ENCODE data around the gene PSMC3IP. TPM values are rescaled to one million over a fixed set of nuclear protein-coding genes. Genes with fewer than 3 reads are reported as not detected.
A peak's percentile ranks its signal among the peaks of the same experiment; 100 is the strongest.
"Not testable (repeated sequence)": the region's sequence is repeated elsewhere in the genome, so short reads cannot be mapped to it uniquely, and the experiment has no call there.

Gene PSMC3IP
- total and polyA plus RNA-seq, 10 donors, result 1.9 to 5.6 (median 3.8) TPM

DNA sequence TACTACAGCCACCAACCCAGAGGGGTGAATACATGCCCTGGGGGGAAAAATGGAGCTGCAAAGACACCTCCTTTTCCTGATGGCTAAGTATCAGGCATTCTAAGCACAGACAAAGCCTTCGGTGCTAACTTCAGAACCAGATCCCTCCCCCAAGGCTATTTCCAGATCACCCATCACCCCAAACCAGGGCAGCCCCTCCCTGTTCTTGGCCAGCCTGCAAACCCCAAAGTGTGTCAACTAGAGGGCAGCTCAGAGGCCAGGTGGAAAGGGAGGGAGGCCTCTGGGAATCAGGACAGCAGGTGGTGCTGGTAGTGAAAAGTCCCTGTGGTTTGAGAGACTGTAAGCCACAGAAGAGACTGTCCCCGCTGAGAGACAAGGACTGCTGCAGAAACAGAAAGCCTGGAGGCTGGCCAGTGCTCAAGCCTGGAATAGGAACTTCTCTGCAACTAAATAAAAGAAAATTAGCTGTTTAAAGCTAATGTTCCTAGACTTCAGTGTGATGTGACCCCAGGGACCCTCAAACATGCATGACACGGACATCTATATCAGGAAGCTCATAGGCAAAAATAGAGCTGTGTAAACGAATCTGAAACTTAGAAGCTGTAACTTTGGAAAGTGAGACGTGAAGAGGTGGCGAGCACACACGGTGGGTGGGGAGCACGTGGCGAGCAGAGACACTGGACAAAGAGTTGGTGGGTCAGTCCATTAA, 41.1 kb upstream of the PSMC3IP start:
- H3K9me3 ChIP-seq, result no peaks in the 10 kb centered on the region
- no peak for TF ChIP-seq POLR2A (IDR thresholded peaks at IDR 0.05)
- peak in 1 of 3 donors; percentile 35 for TF ChIP-seq POLR2AphosphoS5 (IDR thresholded peaks at IDR 0.05)
- TF ChIP-seq, protein P1, sequence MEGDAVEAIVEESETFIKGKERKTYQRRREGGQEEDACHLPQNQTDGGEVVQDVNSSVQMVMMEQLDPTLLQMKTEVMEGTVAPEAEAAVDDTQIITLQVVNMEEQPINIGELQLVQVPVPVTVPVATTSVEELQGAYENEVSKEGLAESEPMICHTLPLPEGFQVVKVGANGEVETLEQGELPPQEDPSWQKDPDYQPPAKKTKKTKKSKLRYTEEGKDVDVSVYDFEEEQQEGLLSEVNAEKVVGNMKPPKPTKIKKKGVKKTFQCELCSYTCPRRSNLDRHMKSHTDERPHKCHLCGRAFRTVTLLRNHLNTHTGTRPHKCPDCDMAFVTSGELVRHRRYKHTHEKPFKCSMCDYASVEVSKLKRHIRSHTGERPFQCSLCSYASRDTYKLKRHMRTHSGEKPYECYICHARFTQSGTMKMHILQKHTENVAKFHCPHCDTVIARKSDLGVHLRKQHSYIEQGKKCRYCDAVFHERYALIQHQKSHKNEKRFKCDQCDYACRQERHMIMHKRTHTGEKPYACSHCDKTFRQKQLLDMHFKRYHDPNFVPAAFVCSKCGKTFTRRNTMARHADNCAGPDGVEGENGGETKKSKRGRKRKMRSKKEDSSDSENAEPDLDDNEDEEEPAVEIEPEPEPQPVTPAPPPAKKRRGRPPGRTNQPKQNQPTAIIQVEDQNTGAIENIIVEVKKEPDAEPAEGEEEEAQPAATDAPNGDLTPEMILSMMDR (IDR thresholded peaks at IDR 0.05 in 8 of 11, conservative IDR thresholded peaks at IDR 0.05 in 3 of 11), result no peak
- DNase-seq, result no peak
- intact Hi-C loops (cut with DNase I; ENCODE audit: low total_unique reads), result no loop called here
- 37 to 51% (median 44%) methylated on average over 9 of the region's 9 CpGs for WGBS, 5 donors
- H3K27me3 ChIP-seq (replicated peaks in 1 of 7), result no peaks in the 10 kb centered on the region
- peaks cover 0 to 18% (median 10%) of the 10 kb centered on the region in 6 donors for H3K4me1 ChIP-seq
- H3K36me3 ChIP-seq, result peaks cover 0 to 27% (median 26%) of the 10 kb centered on the region in 6 donors
- peak overlapping the region in 3 of 8 donors; percentile 17 to 39 (median 35) for H3K27ac ChIP-seq
- no peak overlapping the region for H3K4me3 ChIP-seq

DNA sequence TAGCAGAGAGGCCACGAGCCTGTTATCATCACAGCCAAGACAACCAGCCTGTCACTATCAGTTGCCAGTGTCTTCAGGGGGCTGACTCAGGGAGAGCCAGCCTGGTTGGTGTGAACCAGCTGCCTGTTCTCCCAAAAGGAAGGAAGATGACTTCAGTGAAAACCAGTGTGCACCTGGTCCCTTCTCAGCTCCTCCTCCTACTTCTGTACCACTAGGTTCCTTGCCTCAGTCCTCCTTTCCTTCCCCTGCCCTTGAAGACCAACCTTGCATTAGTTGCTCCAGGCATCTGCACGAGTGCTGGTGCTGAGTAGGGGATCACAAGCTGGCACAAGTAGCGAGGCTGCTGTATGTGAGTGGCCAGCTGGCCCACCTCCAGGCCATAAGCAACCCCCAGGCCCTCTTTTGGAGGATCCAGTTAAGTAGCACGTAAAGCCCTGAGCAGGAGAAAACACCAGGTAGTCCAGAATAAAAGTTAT, 40.5 kb upstream of the PSMC3IP start:
- no peaks in the 10 kb centered on the region for H3K27me3 ChIP-seq (replicated peaks in 1 of 7)
- intact Hi-C loops (cut with DNase I; ENCODE audit: low total_unique reads), result no loop called here
- H3K4me1 ChIP-seq, result peaks cover 0 to 18% (median 10%) of the 10 kb centered on the region in 6 donors
- H3K4me3 ChIP-seq, result no peak overlapping the region
- peaks cover 0 to 33% (median 31%) of the 10 kb centered on the region in 6 donors for H3K36me3 ChIP-seq
- TF ChIP-seq POLR2A (IDR thresholded peaks at IDR 0.05) (no peak), POLR2AphosphoS5 (IDR thresholded peaks at IDR 0.05) (no peak)
- TF ChIP-seq, protein P1 (IDR thresholded peaks at IDR 0.05 in 8 of 11, conservative IDR thresholded peaks at IDR 0.05 in 3 of 11), result no peak
- no peak for DNase-seq
- 47 to 78% (median 68%) methylated on average over 4 of the region's 4 CpGs for WGBS, 5 donors
- H3K27ac ChIP-seq, result peak overlapping the region in 3 of 8 donors; percentile 17 to 39 (median 35)
- H3K9me3 ChIP-seq, result no peaks in the 10 kb centered on the region

DNA sequence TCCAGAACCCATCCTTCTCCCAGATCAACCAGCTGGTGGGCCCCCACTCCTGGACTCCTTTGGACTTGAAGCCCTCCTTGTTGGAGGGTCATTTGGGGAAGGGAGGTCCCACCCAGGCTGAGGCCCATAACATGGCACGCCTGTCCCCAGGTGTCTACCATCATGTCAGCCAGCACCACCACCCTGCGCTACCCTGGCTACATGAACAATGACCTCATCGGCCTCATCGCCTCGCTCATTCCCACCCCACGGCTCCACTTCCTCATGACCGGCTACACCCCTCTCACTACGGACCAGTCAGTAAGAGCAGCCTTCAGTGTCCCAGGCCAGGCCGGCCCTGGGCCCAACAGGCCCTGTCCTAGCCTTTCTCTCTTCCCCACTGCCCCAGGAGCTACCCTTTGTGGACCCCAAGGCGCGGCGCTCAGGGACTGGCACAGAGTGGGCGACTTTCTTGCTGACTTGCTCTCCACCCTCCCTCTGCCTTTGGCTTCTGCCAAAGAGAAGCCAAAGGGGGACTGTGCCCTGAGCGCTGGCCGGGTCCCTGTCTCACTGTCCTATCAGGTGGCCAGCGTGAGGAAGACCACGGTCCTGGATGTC, 36.3 kb upstream of the PSMC3IP start:
- no peak for DNase-seq
- no peaks in the 10 kb centered on the region for H3K27me3 ChIP-seq (replicated peaks in 1 of 7)
- peaks cover 0 to 49% (median 44%) of the 10 kb centered on the region in 6 donors for H3K36me3 ChIP-seq
- intact Hi-C loops (cut with DNase I; ENCODE audit: low total_unique reads), result no loop called here
- TF ChIP-seq, protein P1 (IDR thresholded peaks at IDR 0.05 in 8 of 11, conservative IDR thresholded peaks at IDR 0.05 in 3 of 11), result no peak
- TF ChIP-seq POLR2AphosphoS5 (IDR thresholded peaks at IDR 0.05) (no peak), POLR2A (IDR thresholded peaks at IDR 0.05) (no peak)
- no peak overlapping the region for H3K4me3 ChIP-seq
- no peaks in the 10 kb centered on the region for H3K9me3 ChIP-seq
- no peak overlapping the region for H3K27ac ChIP-seq
- WGBS, 5 donors, result 94 to 99% (median 96%) methylated on average over 13 to 17 of the region's 17 CpGs
- peaks cover 4 to 27% (median 14%) of the 10 kb centered on the region in 6 donors for H3K4me1 ChIP-seq

DNA sequence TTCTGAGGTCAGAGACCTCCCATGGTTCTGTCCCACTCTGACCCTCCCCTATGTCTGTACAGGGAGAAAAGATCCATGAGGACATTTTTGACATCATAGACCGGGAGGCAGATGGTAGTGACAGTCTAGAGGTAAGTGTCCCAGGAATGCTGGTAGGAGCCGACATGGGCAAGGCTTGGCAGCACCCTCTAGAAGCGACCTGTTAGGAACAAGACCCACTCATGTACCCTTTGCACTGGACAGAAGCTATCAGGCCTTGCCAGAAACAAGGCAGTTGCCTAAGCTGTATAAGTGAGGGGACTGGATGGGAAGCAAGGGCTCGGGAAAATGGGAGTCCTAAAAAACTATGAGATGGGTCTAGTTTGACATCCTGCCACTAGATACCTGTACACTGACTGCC, 34.5 kb upstream of the PSMC3IP start:
- H3K36me3 ChIP-seq, result peaks cover 0 to 49% (median 44%) of the 10 kb centered on the region in 6 donors
- 94 to 100% (median 98%) methylated on average over 4 of the region's 4 CpGs for WGBS, 5 donors
- H3K9me3 ChIP-seq, result no peaks in the 10 kb centered on the region
- TF ChIP-seq POLR2A (IDR thresholded peaks at IDR 0.05), result no peak
- no peak overlapping the region for H3K4me3 ChIP-seq
- H3K27ac ChIP-seq, result no peak overlapping the region
- no peak for DNase-seq
- H3K27me3 ChIP-seq (replicated peaks in 1 of 7), result no peaks in the 10 kb centered on the region
- intact Hi-C loops (cut with DNase I; ENCODE audit: low total_unique reads), result no loop called here
- peaks cover 11 to 34% (median 22%) of the 10 kb centered on the region in 6 donors for H3K4me1 ChIP-seq

DNA sequence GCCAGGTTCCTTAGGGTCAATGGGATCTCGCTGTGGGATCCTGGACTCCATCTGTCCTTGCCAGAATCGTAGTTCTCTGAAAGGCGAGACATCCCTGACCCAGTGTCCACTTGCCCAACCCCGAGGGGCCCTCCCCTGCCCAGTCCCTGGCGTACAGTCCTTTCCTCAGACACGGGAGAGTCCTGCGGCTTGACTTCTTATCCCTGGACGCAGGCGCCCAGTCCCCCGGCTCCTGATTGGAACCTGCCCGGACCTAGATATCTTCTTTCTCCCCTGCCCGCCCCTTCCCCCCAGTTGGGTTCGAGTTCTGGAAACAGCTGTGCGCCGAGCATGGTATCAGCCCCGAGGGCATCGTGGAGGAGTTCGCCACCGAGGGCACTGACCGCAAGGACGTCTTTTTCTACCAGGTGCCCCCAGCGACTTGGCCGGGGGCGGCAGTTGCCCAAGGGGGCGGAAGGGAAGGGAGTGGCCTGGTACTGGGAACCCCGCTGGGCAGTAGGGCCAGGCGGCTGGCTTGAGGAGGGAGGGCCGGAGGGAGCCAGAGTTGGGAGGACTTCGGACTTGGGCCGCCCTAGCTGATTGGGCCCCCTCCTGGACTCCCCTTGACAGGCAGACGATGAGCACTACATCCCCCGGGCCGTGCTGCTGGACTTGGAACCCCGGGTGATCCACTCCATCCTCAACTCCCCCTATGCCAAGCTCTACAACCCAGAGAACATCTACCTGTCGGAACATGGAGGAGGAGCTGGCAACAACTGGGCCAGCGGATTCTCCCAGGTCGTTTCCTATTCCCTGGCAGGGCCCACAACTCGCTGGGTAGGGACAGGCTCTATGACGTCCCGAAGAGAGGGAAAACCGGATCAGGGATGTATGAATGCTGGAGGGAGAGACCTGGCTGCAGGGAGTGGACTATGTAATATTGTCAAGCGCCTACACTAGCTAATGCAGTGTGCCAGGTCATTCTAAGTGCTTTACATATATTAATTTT, 32.6 kb upstream of the PSMC3IP start:
- WGBS, 5 donors, result 15 to 24% (median 21%) methylated on average over 23 to 35 of the region's 42 CpGs
- peaks cover 0 to 44% (median 33%) of the 10 kb centered on the region in 6 donors for H3K36me3 ChIP-seq
- peak; percentile 87 for DNase-seq
- H3K27me3 ChIP-seq (replicated peaks in 1 of 7); H3K9me3 ChIP-seq: not testable (repeated sequence)
- peak overlapping the region; percentile 57 to 89 (median 84) for H3K4me3 ChIP-seq
- peaks cover 22 to 53% (median 40%) of the 10 kb centered on the region in 6 donors for H3K4me1 ChIP-seq
- H3K27ac ChIP-seq, result peak overlapping the region; percentile 57 to 99 (median 94)
- intact Hi-C loops (cut with DNase I; ENCODE audit: low total_unique reads), result loop anchor here (5.0 kb wide), 1 partner anchor 67 kb away; the partner anchor contains the start of gene PLEKHH3
